NCI-H146 treated with DMSO at 0.1 percent for 48 hours (cell line): ENCODE data around the gene RIC3.

ENCODE experiments used
- DNase-seq: peaks from one replicate; lab custom pipeline; 2025; ENCODE audit not compliant: unreplicated experiment; lab: John Stamatoyannopoulos, UW

Gene RIC3

GRCh38 chr11:8090756-8091155 lies 78.1 kb downstream of the RIC3 start:
- DNase-seq = no peak

GRCh38 chr11:8089791-8090510 lies 78.9 kb downstream of the RIC3 start:
- no peak for DNase-seq

- no peak for DNase-seq
Observed at GRCh38 chr11:8087756-8088155, 81.1 kb downstream of the RIC3 start.

- peak; percentile 25 for DNase-seq
Observed at GRCh38 chr11:8087185-8087584, 81.6 kb downstream of the RIC3 start.

- DNase-seq = no peak
Observed at GRCh38 chr11:8086571-8086970, 82.3 kb downstream of the RIC3 start.

GRCh38 chr11:8086001-8086479 lies 82.8 kb downstream of the RIC3 start:
- DNase-seq = peak; percentile 78

GRCh38 chr11:8085011-8085645 lies 83.7 kb downstream of the RIC3 start:
- no peak for DNase-seq

GRCh38 chr11:8084352-8084751 lies 84.5 kb downstream of the RIC3 start:
- no peak for DNase-seq

GRCh38 chr11:8083871-8084281 lies 84.9 kb downstream of the RIC3 start:
- DNase-seq = no peak

- no peak for DNase-seq
Observed at GRCh38 chr11:8083088-8083395, 85.8 kb downstream of the RIC3 start.

GRCh38 chr11:8082391-8083087 lies 86.3 kb downstream of the RIC3 start:
- no peak for DNase-seq

GRCh38 chr11:8081591-8082250 lies 87.1 kb downstream of the RIC3 start:
- DNase-seq = no peak

GRCh38 chr11:8080674-8081590 lies 87.9 kb downstream of the RIC3 start, which contains the start of gene TUB:
Gene TUB, plus strand, starts transcription at chr11:8081211. Its CDS starts 300 bp downstream, at chr11:8081511.
- peak; percentile 9 for DNase-seq

- no peak for DNase-seq
Observed at GRCh38 chr11:8080069-8080670, 88.7 kb downstream of the RIC3 start.

- no peak for DNase-seq
Observed at GRCh38 chr11:8079111-8079675, 89.6 kb downstream of the RIC3 start.

- DNase-seq = no peak
Observed at GRCh38 chr11:8075119-8075726, 93.6 kb downstream of the RIC3 start.

- peak; percentile 64 for DNase-seq
Observed at GRCh38 chr11:8071616-8072581, 96.9 kb downstream of the RIC3 start.
